ENCODE results near the gene COX19. TPM values are rescaled to one million over a fixed set of nuclear protein-coding genes. Genes with fewer than 3 reads are reported as not detected.

The COX19 gene
- total RNA-seq, 1 donor from 2014 or later: 12.9 TPM

DNA sequence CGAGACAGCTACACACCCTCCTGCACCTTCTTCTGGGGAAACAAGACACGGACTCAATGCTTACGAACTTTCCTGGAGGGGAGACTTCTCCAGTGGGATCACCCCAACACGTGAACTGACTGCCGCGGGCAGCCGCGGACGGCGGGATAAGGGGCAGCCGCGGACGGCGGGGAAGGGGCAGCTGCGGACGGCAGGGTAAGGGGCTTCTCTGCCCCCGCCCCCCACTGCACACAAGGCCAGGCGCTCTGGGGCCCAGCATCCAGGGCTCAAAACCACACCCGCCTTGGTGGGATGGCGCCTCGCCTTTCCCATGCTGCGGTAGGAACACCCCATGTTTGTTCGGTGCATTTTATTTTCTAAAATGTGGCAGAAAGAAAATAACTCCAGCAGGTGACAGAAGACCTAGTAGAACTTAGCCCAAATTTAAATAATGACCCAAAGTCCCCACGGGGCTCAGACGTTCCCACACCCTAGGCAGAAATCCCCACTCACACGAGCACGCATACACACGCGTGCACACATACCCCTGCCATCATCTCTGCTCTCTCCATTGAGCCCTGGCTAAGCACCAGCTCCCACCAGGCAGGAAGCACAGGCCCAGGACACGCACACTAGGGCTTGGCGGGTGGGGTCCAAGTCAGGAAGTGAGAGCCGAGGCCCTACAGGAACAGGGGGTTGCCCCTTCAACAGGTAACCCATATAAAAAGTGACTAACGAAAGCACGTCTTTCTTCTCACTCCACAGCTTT lies 42.4 kb upstream of the COX19 start:
- peaks cover 9% of the 10 kb centered on the region for H3K36me3 ChIP-seq
- no peaks in the 10 kb centered on the region for H3K9me3 ChIP-seq
- H3K4me1 ChIP-seq: no peaks in the 10 kb centered on the region
- H3K27ac ChIP-seq: no peak overlapping the region
- intact Hi-C loops (cut with DNase I): no loop called here
- TF ChIP-seq, protein P1, sequence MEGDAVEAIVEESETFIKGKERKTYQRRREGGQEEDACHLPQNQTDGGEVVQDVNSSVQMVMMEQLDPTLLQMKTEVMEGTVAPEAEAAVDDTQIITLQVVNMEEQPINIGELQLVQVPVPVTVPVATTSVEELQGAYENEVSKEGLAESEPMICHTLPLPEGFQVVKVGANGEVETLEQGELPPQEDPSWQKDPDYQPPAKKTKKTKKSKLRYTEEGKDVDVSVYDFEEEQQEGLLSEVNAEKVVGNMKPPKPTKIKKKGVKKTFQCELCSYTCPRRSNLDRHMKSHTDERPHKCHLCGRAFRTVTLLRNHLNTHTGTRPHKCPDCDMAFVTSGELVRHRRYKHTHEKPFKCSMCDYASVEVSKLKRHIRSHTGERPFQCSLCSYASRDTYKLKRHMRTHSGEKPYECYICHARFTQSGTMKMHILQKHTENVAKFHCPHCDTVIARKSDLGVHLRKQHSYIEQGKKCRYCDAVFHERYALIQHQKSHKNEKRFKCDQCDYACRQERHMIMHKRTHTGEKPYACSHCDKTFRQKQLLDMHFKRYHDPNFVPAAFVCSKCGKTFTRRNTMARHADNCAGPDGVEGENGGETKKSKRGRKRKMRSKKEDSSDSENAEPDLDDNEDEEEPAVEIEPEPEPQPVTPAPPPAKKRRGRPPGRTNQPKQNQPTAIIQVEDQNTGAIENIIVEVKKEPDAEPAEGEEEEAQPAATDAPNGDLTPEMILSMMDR (IDR thresholded peaks at IDR 0.05): no peak
- ATAC-seq (no peak), DNase-seq (no peak)
- H3K4me3 ChIP-seq: no peak overlapping the region
- no peaks in the 10 kb centered on the region for H3K27me3 ChIP-seq (ENCODE audit: low read depth)

DNA sequence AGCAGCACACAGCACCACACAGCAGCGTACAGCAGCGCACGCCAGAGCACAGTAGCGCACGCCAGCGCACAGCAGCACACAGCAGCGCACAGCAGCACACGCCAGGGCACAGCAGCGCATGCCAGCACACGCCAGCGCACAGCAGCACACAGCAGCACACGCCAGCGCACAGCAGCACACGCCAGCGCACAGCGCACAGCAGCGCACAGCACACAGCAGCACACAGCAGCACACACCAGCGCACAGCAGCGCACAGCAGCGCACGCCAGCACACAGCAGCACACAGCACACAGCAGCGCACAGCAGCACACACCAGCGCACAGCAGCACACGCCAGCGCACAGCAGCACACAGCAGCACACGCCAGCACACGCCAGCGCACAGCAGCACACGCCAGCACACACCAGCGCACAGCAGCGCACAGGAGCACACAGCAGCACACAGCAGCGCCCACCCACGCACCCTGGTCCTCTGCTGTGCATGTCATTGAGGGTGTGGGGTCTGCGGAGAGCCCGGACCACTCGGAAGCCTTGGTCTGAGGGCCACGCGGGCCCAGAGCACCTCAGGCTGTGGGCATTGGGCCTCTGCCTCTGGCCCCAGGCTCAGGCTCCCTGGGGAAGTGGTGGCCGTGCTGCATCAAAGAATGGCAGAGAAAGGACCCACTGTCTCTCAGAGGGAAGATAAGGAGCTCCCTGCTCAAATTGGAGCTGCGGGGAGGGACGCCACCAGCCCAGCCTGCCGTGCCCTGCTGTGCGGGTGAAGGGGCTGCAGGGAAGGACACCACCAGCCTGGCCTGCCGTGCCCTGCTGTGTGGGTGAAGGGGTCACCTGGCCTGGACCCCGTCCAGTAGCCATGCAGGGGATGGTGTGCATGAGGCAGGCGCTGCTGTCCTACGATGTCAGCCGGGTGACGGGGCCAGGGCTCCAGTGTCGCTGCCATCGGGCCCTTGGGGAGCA lies 41.5 kb upstream of the COX19 start:
- no peak overlapping the region for H3K27ac ChIP-seq
- peaks cover 9% of the 10 kb centered on the region for H3K36me3 ChIP-seq
- no peak for DNase-seq
- TF ChIP-seq, protein P1 (IDR thresholded peaks at IDR 0.05): no peak
- no peaks in the 10 kb centered on the region for H3K27me3 ChIP-seq (ENCODE audit: low read depth)
- intact Hi-C loops (cut with DNase I): no loop called here
- H3K4me1 ChIP-seq: no peaks in the 10 kb centered on the region
- H3K4me3 ChIP-seq: no peak overlapping the region
- no peaks in the 10 kb centered on the region for H3K9me3 ChIP-seq
- ATAC-seq: no peak

DNA sequence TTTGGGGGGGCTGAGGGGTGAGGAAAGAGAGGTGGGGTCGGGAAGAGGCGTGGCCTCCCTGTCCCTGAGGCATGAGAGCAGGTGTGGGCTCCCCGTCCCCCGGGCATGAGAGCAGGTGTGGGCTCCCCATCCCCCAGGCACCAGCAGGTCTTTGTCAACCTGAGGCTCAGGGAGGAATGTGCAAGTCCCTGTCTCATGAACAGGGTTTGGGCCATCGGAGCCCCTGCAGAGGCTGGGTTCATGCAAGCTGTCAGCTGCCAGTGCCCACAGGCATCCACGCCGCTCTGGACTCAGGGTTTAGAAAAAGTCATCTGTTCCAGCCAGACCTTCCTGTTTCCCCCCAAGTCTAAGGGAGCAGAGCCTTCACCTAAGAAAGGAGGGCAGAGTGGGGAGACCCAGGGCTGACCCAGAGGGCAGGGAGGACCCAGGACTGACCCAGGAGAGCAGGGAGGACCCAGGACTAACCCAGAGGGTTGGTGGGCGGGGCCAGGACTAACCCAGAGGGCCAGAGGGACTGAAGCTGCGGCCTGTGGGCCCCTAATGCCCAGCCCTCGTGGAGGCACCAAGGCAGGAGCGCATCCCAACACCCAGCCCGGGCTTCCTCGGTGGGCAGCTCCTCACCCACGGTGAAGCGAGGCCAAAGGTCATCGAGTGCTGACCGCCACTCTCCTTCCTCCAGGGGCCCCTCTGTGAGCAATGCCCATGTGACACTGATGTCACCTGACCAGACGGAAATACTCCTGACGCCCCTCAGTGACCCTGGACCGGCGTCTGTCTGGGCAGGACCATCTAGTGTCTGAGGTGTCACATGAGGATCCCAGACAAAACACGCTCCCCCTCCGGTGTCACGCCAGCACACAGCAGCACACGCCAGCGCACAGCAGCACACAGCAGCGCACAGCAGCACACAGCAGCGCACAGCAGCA lies 40.1 kb upstream of the COX19 start:
- H3K4me3 ChIP-seq: no peak overlapping the region
- H3K36me3 ChIP-seq: peaks cover 7% of the 10 kb centered on the region
- TF ChIP-seq, protein P1 (IDR thresholded peaks at IDR 0.05): no peak
- no peak for ATAC-seq
- H3K27me3 ChIP-seq (ENCODE audit: low read depth): no peaks in the 10 kb centered on the region
- no peak overlapping the region for H3K27ac ChIP-seq
- intact Hi-C loops (cut with DNase I): no loop called here
- no peaks in the 10 kb centered on the region for H3K9me3 ChIP-seq
- DNase-seq: no peak
- no peaks in the 10 kb centered on the region for H3K4me1 ChIP-seq

DNA sequence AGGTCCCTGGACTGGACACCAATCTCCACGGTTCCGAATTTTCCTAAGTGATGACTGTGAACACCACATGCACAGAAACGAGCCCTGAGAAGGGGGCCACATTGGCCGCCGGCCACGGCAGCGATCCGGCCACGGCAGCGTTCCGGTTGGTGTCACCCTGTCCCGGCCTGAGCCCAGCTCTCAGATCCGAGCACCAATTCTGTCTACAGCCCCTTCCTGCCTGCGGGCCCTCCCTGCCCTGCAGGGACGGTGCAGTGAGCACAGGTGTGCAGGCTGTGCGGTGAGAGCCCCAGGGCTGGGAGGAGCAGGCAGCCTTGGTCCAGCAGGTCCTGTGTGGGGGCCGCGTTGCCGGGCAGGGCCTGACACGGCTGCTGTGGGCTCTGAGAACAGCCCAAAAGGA lies 39.3 kb upstream of the COX19 start:
- TF ChIP-seq, protein P1 (IDR thresholded peaks at IDR 0.05): no peak
- no peaks in the 10 kb centered on the region for H3K27me3 ChIP-seq (ENCODE audit: low read depth)
- no peaks in the 10 kb centered on the region for H3K4me1 ChIP-seq
- peaks cover 10% of the 10 kb centered on the region for H3K36me3 ChIP-seq
- DNase-seq (no peak), ATAC-seq (no peak)
- H3K4me3 ChIP-seq: no peak overlapping the region
- no peaks in the 10 kb centered on the region for H3K9me3 ChIP-seq
- no peak overlapping the region for H3K27ac ChIP-seq
- intact Hi-C loops (cut with DNase I): no loop called here

DNA sequence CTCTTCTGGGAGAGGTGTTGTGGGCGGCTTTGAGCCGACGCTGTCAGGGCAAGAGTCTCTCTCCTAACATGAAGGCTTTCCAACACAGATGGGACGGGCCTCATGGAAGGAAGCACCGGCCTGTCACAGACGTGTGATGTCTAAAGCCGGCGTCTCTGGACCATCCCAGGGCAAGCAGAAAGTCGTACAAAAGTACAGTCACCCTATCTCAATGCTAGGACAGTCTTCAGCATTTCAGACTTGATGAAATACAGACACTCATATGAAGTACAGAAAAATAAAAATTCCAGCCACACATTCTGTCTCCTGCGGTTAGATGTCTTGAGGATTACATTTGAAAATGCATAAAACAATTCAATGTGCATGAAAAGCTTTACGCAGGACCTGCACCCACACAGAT lies 38.2 kb upstream of the COX19 start:
- Histone ChIP-seq H3K36me3 (peaks cover 18% of the 10 kb centered on the region), H3K27me3 (ENCODE audit: low read depth) (no peaks in the 10 kb centered on the region), H3K27ac (no peak overlapping the region), H3K4me3 (no peak overlapping the region), H3K4me1 (no peaks in the 10 kb centered on the region), H3K9me3 (no peaks in the 10 kb centered on the region)
- intact Hi-C loops (cut with DNase I): no loop called here
- no peak for ATAC-seq
- TF ChIP-seq, protein P1 (IDR thresholded peaks at IDR 0.05): no peak
- no peak for DNase-seq

Data from lower lobe of right lung (tissue), 2 donors.